ENCODE data around the gene SUMO3.

GRCh38 chr21:44804762-44805161, 13.1 kb downstream of the SUMO3 start:
- TF ChIP-seq IRF1 (CRISPR knock-in tag; IDR thresholded peaks at IDR 0.05) = no peak
- no peak for TF ChIP-seq JUN (CRISPR knock-in tag; IDR thresholded peaks at IDR 0.05)
- no peak for TF ChIP-seq CTCF (IDR thresholded peaks at IDR 0.05)
- no peak for TF ChIP-seq ZNF423 (CRISPR knock-in tag; IDR thresholded peaks at IDR 0.05)
- TF ChIP-seq, protein P1, sequence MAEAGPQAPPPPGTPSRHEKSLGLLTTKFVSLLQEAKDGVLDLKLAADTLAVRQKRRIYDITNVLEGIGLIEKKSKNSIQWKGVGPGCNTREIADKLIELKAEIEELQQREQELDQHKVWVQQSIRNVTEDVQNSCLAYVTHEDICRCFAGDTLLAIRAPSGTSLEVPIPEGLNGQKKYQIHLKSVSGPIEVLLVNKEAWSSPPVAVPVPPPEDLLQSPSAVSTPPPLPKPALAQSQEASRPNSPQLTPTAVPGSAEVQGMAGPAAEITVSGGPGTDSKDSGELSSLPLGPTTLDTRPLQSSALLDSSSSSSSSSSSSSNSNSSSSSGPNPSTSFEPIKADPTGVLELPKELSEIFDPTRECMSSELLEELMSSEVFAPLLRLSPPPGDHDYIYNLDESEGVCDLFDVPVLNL (CRISPR knock-in tag; IDR thresholded peaks at IDR 0.05; ENCODE audit: borderline replicate concordance, low read depth) = no peak
- TF ChIP-seq, protein P2, sequence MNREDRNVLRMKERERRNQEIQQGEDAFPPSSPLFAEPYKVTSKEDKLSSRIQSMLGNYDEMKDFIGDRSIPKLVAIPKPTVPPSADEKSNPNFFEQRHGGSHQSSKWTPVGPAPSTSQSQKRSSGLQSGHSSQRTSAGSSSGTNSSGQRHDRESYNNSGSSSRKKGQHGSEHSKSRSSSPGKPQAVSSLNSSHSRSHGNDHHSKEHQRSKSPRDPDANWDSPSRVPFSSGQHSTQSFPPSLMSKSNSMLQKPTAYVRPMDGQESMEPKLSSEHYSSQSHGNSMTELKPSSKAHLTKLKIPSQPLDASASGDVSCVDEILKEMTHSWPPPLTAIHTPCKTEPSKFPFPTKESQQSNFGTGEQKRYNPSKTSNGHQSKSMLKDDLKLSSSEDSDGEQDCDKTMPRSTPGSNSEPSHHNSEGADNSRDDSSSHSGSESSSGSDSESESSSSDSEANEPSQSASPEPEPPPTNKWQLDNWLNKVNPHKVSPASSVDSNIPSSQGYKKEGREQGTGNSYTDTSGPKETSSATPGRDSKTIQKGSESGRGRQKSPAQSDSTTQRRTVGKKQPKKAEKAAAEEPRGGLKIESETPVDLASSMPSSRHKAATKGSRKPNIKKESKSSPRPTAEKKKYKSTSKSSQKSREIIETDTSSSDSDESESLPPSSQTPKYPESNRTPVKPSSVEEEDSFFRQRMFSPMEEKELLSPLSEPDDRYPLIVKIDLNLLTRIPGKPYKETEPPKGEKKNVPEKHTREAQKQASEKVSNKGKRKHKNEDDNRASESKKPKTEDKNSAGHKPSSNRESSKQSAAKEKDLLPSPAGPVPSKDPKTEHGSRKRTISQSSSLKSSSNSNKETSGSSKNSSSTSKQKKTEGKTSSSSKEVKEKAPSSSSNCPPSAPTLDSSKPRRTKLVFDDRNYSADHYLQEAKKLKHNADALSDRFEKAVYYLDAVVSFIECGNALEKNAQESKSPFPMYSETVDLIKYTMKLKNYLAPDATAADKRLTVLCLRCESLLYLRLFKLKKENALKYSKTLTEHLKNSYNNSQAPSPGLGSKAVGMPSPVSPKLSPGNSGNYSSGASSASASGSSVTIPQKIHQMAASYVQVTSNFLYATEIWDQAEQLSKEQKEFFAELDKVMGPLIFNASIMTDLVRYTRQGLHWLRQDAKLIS (CRISPR knock-in tag; IDR thresholded peaks at IDR 0.05; ENCODE audit: borderline replicate concordance) = no peak
- TF ChIP-seq FOXP4 (CRISPR knock-in tag; IDR thresholded peaks at IDR 0.05) = no peak
- no peak for TF ChIP-seq USF2 (CRISPR knock-in tag; IDR thresholded peaks at IDR 0.05)
- no peak for TF ChIP-seq ZNF317 (CRISPR knock-in tag; IDR thresholded peaks at IDR 0.05; ENCODE audit: borderline replicate concordance, low read depth)
- no peak for TF ChIP-seq SP1 (CRISPR knock-in tag; conservative IDR thresholded peaks at IDR 0.05)
- TF ChIP-seq, protein P3, sequence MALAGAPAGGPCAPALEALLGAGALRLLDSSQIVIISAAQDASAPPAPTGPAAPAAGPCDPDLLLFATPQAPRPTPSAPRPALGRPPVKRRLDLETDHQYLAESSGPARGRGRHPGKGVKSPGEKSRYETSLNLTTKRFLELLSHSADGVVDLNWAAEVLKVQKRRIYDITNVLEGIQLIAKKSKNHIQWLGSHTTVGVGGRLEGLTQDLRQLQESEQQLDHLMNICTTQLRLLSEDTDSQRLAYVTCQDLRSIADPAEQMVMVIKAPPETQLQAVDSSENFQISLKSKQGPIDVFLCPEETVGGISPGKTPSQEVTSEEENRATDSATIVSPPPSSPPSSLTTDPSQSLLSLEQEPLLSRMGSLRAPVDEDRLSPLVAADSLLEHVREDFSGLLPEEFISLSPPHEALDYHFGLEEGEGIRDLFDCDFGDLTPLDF (CRISPR knock-in tag; IDR thresholded peaks at IDR 0.05) = no peak
- no peak for TF ChIP-seq MLX (CRISPR knock-in tag; IDR thresholded peaks at IDR 0.05)
